GM21447 (cell line): ENCODE results near the gene PTPRA.
"Not testable (repeated sequence)": the region's sequence is repeated elsewhere in the genome, so short reads cannot be mapped to it uniquely, and the experiment has no call there.

Source experiments
- ATAC-seq: cut with Tn5 transposase; IDR thresholded peaks from one replicate; pipeline ENCODE4 v1.9.1; 2021; ENCODE audit not compliant: unreplicated experiment

The PTPRA gene, protein sequence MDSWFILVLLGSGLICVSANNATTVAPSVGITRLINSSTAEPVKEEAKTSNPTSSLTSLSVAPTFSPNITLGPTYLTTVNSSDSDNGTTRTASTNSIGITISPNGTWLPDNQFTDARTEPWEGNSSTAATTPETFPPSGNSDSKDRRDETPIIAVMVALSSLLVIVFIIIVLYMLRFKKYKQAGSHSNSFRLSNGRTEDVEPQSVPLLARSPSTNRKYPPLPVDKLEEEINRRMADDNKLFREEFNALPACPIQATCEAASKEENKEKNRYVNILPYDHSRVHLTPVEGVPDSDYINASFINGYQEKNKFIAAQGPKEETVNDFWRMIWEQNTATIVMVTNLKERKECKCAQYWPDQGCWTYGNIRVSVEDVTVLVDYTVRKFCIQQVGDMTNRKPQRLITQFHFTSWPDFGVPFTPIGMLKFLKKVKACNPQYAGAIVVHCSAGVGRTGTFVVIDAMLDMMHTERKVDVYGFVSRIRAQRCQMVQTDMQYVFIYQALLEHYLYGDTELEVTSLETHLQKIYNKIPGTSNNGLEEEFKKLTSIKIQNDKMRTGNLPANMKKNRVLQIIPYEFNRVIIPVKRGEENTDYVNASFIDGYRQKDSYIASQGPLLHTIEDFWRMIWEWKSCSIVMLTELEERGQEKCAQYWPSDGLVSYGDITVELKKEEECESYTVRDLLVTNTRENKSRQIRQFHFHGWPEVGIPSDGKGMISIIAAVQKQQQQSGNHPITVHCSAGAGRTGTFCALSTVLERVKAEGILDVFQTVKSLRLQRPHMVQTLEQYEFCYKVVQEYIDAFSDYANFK

DNA sequence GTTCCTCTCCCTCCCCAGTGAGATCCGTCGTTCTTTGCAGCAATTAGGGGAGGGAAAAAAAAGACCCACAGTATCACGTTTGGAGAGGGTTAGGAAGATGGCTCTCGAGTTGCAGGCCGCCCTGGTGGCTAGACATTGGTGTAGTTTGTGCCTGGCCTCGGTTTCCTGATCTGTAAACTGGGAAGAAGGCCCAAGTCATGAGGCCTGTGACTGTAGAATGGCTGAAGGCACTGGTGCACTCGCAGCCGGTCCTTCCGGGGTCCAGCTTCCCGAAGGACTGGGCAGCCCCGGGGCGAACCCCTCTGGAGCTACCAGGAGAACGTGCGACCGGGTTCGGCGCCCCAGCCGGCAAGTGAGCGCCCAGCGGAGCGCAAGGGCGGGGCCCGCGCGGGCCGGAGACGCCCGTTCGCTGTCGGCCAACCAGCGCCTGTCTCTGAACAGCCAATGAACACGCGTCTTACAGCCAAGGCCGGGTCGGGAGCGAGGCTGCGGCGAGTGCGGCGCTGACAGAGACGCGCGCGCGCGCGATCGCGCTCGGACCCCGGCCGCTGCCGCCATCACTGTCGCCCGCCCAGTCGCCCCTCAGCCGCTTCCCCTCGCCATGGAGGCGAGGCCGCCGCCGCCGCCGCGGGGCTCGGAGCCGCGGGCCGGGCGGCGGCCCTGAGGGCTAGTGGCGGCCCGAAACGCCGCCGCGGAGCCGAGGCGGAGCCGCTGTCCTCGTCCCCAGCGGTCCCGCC lies at the start of gene PTPRA:
Gene PTPRA, plus strand, starts transcription at position 472 of the 737 bp plus-strand sequence. CDS start 90,797 bp downstream, outside the sequence.
- ATAC-seq: peak; percentile 87

DNA sequence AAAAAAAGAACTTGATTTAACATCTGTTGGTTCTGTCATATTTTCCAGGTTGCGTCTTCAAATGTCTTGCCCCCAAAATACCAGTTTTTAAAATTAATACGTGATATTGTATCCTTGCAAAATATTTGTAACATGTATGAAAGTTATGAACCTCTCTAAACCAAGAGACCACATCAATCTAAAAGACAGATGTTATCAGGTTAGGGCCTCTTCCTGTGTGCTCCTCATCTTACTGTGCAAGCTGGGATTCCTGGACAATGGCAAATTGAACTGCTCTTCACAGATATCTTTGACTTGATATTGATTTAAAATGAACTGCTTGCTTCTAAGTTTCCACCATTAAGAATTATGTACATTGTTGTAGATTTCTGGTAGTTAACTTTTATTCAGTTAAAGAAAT lies 47.5 kb upstream of the PTPRA start:
- ATAC-seq: no peak

DNA sequence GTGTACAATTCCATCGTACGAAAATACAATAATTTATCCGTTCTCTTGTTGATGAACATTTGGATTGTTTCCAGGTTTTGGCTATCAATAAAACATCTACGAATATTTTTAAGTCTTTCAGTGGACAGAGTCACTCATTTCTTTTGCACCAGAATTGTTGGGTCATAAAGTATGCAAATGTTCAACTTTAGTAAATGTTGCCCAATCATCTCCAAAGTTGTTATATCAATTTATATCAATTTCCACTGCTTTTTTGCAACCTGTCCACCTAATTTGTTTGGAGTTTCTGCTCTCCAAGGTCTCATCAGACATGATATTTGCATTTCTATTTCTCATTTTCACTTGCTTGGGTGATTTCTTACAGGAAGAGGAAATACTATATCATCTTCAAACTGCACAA lies 46.6 kb upstream of the PTPRA start:
- no peak for ATAC-seq

DNA sequence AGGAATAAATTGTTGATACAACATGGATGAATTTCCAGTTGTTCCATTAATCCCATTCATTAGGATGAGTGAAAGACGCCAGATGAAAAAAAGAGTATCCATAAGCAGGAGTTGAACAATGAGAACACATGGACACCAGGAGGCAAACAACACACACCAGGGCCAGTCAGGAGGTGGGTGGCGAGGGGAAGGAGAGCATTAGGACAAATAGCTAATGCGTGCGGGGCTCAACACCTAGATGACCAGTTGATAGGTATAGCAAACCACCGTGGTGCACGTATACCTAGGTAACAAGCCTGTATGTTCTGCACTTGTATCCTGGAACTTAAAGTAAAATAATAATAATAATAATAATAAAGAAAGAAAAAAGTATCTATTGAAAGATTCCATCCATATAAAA lies 43.9 kb upstream of the PTPRA start:
- ATAC-seq: no peak

DNA sequence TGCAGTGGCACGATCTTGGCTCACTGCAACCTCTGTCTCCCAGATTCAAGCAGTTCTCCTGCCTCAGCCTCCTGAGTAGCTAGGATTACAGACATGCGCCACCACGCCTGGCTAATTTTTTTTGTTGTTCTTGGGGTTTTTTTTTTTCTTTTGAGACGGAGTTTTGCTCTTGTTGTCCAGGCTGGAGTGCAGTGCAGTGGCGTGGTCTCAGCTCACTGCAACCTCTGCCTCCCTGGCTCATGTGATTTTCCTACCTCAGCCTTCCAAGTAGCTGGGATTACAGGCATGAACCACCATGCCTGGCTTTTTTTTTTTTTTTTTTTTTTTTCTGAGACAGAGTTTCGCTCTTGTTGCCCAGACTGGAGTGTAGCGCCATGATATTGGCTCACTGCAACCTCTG lies 42.1 kb upstream of the PTPRA start:
- not testable (repeated sequence) for ATAC-seq

DNA sequence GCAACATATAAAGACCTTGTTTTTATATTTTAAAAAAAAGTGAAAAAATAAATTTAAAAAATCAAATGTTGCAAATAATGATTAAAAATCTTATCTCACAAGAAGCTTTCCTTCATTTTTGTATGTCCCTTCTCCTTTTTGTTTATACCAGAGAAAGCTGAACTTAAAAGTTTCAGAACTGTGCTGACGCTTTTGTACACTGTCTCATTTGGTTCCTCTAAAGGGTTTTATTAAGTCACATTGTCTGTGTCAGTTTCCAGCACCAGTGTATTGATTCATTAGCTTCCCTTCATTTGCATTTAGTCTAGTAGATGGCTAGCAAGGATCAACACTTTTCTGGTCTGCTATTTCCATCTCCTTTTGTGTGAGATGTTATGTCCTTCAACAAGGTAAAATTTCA lies 39.5 kb upstream of the PTPRA start:
- no peak for ATAC-seq

DNA sequence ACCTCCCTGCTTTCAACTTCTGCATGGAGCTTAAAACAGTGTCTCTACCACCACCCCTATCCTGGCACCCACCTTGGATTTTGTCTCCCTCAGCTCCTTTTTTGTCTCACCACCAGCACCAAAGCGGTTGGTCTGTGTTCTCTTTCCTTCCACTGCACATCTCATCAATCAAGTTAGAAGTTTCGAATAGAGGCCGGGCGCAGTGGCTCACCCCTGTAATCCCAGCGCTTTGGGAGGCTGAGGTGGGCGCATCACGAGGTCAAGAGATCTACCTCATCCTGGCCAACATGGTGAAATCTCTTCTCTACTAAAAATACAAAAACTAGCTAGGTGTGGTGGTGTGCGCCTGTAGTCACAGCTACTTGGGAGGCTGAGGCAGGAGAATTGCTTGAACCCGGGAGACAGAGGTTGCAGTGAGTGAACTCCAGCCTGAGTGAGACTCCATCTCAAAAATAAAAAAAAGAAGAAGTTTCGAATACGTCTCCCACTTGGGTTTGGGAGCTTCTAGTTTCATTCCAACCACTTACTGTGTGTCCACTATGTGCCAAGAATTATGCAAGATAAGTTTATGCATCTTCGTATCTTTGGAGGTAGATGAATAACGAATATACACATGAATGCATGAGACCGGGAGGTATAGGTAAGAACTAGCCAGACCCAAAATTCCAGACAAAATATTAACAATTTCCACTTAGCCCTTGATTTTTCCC lies 38.7 kb upstream of the PTPRA start:
- ATAC-seq: no peak

DNA sequence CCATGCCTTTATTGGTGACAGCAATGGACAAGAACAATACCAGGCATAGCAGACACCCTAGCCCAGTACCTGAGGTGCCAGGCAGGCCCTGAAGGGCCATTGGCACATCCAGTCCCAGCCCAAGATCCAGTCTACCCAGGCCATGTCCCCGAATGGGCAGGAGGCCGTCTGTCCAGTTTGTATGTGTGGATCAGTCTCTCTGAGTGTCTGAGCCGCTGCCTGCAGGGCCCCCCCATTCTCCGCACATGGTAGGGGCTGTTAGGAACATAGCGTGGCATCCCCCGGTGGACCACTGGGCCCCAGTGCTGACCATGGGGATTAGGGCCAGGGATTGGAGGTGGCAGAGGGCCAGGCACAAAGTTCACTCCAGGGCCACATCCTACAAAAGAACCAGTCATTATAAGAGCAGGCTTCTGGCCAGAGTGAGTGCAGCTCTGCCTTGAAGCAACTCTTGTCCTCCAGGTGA lies 37.9 kb upstream of the PTPRA start:
- no peak for ATAC-seq

DNA sequence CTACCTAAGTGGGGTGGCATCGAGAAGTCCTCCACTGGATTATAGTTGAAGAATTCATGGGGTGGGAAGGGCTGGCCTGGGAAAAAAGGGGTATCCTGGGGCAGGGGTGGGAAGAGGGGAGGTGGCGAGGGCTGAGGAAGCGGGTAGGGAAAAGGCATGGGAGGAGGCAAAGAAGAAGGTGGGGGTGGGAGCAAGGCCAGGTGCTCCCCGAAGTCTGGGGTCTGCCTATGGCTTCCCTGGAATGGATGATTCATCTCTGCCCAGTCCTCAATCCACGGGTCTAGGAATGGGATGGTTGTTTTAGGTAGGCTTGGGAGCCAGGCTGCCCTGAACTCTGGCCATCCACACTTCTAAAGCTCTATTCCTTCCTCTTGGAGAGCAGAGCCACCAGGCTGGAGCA lies 37.2 kb upstream of the PTPRA start:
- no peak for ATAC-seq

DNA sequence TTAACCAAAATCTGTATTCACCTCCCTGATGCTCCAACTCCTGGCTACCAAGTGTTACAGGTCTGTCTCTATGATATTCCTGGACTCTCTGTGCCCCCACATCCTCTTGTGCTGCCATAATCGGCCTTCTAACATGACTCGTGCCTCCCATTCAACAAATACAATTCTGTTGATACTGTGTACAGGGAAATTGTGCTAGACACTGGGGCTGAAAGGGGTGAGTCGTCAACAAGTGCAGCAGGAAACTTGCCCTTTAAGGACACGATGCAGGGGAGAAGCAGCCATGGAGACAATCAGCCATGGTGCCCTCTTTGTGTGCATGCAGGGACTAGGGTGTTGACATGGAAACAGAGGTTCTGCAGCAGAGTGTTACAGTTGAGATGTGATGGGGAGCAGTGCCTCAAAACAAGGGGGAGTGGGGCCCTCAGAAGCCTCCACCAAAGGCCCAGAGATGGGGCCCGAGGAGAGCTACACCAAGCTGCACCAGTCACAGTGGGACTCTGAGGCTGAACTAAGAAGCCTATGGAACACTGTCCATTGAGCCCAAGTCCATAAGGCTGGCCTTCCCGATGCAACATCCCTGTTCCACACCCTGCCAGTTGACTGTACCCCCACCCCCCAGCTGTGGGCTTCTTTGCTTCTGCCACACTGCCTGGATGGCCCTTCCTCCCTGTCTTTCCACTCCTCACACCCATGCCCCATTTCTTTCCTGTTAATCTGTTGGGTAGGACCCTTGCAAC lies 35.9 kb upstream of the PTPRA start:
- ATAC-seq: no peak

DNA sequence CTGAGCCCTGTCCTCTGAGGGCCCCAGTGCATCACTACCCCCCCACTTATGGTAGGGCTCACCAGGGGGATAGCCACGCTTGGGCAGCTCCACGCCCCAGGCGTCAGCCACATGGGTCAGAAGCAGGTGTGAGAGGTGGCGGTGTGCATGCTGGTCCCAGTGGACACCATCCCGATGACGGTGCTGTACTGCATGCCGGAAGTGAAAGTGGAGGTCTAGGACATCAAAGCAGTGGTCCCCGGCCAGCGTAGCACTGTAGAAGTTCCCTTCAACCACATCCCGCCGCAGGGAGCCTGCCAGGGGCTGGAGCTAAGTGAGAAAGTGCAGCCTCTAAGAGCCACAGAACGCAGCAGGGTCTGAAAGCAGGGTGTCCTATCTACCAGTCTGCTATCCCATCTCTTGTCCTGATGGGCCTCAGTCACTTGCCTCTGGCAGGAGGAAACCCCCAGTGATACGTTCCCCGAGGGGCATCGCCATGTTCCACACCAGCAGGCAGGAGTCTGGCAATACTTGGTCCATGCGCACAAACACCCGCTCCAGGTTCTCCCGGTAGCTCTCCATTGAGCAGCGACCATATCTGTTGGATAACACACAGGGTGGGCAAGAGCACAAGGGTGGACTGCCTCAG lies 35.0 kb upstream of the PTPRA start:
- ATAC-seq: no peak

DNA sequence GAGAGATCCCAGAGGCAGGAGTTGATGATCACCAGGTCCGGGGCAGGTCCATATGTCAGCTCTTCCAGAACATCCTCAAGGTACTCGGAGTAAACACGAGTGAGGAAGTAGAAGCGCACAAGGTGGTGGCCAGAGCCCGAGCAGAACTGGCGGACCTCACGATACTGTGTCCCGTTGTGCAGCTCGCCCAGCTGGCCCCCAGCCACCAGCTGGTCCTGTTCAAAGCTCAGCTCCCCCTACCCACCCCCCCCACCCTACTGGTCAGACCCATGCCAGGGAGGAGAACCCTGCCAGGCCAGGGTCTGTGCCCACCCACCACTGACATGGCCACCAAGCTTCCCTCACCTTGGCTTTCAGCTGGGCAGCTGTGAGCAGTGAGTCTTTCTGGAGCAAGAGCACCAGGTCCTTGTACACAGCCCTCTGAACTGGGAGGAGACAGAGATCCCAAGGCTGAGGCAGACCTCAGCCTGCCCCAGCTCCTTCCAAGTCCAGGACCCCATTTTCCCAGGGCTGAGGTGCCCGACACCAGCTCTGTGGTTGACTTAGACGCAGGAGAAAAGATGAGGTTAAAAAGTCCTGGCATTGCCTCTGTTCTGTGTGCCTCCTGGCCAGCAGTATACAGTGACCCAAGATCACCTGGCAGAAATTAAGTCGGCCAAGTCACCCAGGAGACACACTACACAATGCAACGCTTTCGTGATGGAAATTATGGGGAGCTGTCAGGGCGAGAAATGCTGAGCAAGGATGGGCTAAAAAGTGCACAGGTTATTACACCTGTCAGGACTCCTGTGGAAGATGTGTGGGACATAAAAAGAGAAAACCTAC lies 34.2 kb upstream of the PTPRA start:
- ATAC-seq: no peak

DNA sequence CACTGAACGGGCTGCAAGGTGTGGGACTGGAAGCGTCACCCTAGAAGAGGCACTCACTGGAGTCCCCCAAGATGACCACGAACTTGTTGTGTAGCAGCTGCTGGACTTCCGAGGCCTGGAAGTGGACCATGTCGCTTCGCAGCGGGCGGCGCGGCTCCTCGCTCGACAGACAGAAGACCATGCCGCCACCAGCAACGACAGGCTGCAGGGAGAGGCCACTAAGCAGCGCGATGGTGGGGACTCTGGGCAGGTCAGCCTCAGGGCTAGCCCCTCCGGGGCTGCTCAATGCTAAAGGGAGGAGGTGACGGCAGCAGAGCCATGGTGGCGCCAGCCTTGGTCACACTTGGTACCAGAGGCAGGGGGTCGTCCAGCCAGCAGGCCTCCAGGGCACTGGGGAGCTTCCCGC lies 33.5 kb upstream of the PTPRA start:
- ATAC-seq: no peak

DNA sequence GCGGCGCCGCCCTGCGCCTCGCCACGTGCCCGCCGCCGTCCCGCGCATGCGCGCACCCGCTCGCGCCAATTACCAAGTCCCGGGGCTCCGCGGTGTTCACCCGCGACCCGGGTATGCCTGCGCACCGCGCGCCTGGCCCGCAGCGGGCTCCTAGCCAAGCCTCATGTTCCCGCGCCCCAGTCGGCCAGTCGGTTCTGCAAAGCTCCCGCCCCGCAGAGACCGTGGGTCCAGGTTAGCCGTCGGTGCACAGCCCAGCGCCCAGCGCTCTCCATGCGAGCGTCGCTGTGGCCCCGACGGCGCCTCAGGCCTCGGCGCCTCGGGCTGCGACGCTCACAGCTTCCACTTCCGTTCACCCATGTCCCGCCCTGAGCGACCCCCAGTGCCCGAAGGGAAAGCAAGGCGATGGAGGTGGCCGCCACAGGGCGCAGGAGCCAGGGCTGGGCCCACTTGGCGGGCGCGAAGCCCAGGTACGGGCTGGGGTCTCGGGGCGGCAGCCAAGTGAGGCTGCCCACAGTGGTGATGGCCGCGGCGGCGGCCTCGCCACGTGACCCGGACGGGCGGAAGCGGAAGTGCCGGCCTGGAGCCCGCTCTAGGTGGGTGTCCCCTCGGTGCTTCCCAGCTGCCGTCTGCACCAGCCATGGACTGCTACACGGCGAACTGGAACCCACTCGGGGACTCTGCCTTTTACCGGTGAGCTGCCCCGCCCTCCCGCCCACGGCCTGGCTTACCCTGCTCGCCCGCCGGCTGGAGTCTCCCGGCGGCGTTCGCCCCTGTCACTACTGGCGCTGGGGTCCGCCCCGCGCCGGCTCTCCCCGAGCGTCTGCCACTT lies 32.9 kb upstream of the PTPRA start, which contains the start of the genes PCED1A and VPS16:
Gene PCED1A, minus strand, starts transcription at position 518 of the 829 bp plus-strand sequence. CDS start 743 bp downstream, outside the sequence.
Gene VPS16, plus strand, starts transcription at position 608 of the 829 bp plus-strand sequence. Its CDS starts 30 bp downstream, at position 638.
- peak; percentile 93 for ATAC-seq

DNA sequence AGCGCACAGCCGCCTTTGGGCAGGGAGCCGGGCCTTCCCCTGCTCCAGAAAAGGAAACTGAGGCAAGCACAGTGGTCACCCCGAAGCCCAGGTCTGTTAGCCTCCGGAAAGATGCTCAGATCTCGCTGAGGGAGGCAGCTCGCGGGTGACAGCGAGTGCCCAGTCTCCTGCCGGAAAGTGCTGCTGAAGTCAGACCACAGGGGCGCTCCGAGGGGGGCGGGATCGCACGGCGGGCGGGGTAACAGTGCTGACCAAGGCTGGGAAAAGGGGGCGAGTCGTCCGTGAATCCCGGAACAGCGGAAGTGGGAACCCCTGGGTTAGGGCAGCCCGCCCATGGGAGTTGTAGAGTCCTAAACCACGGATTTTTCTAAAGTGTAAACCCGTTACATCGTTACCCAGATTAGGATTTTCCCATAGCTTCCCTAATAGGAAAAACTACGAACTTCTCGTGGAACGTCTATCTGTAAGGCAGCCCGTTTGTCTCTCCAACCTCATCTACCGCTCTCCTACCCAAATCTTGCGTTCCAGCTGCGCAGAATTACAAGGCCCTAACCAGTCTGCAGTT lies 32.2 kb upstream of the PTPRA start:
- peak; percentile 45 for ATAC-seq

DNA sequence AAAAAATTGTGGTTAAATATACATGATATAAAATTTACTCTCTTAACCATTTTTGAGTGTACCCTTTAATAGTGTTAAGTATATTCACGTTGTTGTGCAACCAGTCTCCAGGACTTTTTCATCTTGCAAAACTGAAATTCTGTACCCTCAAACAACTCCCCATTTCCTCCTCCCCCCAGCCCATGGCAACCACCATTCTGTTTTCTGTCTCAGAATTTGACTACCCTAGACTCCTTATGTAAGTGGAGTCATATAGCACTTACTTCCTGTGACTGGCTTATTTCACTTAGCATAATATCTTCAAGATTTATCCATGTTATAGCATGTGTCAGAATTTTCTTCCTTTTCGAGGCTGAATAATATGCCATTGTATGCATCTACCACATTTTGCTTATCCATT lies 27.7 kb upstream of the PTPRA start:
- ATAC-seq: no peak

DNA sequence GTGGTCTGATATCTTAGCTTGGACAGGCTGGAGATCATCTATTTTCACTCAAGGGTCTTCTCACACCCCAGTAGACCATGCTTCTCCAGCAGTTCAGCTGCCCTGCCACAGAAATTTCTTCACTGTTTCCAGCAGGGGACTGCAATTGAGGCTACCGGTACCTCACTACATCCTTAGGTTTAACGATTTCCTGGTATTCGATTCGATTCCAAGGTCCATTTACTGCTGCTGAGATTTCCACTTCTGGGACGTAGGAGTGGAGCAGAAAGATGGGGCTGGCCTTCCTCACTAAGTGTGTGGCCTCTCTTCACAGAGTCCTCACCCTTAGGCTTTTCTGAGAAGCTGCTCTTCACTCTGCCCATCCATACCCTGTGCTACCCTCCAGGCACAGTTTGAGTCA lies 26.6 kb upstream of the PTPRA start:
- no peak for ATAC-seq
